GM19239 (cell line): ENCODE measurements around the gene HAUS7.

Experiments used
- DNase-seq: peaks from one replicate; pipeline ENCODE4 v3.0.0; 2011; ENCODE audit warnings: low spot score; ENCODE audit not compliant: insufficient read length
- FAIRE-seq: peaks from 2 replicates; lab custom pipeline; 2011; peaks lifted over from hg19 to GRCh38; lab: Jason Lieb, UNC

HAUS7 gene

DNA sequence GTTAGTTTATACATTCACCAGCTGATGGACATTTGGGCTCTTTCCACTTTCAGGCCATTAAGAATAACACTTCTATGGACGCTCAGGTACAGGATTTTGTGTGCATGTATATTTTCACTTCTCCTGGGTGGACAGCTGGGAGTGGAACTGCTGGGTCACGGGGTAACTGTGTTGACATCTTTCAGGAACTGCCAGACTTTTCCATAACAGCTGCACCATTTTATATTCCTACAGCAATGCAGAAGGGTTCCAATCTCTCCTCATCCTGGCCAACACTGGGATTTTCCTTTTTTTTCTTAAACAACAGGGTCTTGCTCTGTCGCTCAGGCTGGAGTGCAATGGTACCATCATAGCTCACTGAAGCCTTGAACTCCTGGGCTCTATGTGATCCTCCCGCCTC is 11.9 kb downstream of the HAUS7 start:
- FAIRE-seq (peak; percentile 51), DNase-seq (no peak)

DNA sequence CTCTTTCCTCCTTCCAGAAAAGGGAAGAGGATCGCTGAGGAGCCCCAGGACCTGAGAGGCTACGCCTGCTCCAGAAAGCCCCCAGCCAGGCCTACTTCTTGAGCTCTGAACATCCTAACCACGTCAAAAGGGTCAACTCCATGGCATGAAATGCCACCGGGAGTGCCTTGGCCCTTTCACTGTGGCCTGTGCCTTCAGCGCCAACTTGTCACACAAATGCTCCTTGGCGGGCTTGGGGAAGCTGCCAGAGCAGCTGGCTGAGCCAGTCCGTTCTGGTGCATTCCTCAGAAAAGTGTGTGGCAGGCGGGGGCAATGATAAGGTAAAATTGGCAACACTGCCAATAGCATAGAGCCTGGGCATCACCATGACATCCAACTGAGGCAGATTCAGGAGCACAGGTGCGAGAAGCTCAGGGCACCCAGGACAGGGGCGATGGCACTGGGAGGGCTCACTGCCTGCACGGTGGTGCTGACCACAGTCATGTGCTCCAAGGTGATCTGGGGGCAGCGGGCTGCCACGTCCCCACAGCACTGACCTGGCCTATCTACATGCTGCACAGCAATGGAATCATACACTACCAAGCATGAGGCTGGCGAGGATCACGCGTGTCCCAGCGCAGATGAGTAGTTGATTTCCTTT is 12.4 kb downstream of the HAUS7 start:
- no peak for FAIRE-seq
- no peak for DNase-seq

DNA sequence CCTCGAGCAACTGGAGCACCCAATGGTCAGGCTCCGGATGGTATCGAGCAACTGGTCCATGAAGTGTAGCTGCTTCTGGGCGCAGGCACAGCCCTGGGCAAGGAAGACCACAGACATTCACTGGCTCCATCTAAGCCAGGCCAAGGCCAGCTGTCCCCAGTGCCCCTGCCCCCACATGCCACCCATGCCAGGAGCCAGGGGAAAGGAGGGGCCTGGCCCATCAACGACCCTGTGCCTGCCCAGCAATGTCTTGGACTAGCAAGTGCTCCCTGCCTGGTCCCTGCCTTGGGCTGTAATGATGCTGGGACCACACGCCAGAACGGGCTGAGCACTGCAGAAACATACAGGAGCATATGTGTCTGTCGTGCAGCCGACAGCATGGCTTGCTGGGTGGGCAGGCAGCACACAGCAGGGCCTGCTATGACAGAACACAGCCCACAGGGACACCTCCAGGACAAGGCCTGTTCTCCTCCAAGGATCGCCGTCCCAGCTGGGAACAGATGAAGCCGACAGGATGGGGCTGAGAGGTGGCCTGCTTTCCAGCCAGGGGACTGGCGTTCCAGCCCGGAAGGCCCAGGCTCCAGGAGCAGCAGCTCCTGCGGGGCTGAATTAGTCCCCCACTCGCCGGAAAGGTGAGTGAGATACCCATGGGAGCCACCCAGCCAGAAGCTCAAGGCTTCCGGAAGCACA is 13.1 kb downstream of the HAUS7 start:
- no peak for DNase-seq
- no peak for FAIRE-seq

DNA sequence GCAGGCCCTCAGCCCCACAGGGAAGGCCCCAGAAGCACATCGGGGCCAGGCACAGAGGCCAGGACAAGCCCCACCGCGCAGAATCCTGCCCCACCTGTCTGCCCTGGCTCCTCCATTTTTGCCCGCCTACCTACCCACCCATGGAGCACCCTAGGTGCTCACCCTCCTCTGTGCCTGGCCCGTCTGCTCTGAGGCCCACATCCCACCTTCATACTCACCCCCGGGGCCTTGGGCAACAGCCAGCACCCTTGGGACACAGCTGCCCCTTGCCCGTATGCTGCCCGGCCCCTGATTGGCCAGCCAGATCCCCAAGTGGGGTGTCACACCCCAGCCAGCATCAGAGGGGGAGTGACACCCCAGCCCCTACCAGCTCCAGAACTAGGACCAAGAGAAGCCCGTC is 13.7 kb downstream of the HAUS7 start:
- no peak for FAIRE-seq
- DNase-seq = no peak

DNA sequence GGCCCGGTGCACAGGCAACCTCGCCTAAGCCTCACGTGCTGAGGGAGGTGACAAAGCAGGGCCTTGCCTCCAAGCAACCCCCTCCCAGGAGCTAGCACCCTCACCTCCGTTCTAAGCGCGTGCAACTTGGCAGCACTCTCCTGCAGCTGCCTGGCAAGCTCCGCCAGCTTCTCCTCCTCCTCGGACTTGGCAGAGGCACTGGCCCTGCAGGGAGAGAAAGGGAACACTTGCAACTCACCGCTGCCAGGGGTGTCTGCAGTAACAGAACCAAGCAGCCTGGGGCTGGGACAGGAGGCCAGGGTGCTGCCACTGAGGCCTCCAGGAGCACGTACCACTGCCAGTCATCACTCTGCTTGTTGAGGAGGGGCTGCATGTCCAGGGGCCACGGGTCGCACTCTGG is 14.2 kb downstream of the HAUS7 start:
- FAIRE-seq (no peak), DNase-seq (no peak)

DNA sequence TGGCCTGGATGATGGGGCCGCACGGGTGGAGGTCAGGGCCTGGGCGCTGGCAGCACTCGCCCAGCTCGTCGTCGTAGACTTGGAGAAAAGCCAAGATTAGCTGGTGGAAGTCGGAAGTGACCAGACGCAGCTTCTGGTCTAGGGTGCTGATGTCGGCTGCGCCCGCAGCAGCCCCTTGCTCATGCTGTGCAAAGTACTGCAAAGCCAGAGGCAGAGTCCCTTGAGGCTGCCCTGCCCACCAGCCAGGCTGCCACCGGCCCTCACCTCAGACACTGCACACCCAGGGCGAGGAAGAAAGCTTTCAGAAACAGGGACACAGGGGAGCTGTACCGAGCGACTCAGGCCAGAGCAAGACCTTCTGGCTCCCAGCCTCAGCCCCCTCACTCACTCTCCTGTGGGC is 14.8 kb downstream of the HAUS7 start:
- no peak for FAIRE-seq
- DNase-seq = no peak

DNA sequence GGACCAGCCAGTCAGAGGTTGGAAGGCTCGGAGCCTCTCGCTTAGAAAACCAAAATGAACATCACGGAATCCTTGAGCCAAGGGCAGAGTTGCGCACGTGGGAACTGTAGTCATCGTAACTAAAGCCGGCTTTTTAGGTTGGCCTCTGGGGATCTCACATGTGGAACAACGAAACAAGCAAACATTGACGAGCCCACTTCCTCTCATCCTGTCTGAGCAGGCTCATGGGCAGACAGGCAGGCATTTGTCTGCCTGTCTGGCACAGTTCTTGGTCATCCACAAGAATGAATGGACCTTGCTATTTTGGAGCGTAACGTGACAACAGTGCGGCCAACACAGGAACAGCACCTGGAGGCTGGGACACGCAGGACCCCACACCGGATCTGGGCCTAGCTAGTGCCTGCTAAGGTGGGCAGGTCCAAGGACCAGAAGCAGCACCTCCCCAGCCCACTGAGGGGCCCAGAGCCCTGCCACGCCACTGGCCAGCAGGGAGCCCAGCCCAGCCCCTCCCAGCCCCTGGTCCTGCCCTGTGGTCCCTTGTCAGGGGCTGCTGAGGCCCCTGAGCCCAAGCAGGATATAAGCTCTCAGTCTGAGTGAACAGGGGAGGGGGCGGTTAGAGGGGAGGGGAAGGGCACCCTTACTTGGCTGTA is 15.3 kb downstream of the HAUS7 start:
- FAIRE-seq (no peak), DNase-seq (no peak)

DNA sequence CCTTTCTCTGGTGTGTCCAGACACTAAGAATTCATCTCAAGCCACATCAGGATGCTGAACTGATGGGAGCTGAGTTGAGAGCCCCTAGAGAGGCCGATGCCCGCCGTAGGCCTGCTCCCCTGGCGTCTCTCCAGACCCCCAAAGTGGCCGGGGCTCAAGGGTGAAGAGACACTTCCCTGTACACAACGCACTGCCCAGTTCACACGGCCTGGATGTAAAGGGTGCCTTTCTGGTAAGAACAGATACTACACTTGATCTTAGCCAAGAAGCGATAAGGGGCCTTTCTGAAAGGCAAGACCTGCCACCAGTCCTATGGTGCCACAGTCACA is 19.5 kb downstream of the HAUS7 start:
- DNase-seq (no peak), FAIRE-seq (no peak)

DNA sequence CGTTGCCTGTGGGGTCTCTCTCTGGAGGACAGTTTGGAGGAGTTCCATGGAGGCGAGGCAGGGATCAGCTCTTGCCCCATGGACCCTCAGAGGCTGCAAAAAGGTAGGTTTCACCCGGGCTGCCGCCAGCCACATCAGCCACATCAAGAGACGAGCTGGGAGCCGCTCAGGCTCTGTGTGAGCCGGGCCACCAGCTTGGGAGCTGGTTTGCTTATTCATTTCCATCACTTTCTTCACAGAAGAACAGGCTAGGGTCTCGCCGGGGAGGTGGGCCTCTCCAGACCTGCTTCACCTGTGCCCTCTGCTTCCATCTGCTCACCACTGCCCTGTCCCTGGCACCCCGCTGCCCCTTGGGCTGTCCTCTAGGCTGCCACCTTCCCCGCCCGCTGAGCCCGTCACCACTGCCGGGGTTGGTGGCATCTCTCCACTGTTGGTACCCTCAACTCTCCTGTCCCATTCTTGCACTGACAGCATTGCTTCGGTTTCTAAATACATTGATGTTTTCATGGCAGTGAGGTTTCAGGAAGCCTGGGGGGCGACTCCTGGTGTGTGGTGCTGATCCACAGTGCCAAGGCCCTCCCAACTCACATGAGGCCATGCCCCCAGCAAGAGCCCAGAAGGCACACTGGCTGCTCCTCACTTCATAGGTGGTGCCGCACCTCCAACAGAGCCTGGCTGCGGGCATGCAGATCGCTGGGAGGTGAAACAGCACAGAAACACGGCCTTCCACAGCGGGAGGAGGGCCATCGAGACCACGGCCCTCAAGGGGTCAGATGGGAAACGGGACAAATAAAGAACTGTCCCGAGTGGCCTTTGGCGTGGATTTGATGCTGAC is 20.0 kb downstream of the HAUS7 start:
- no peak for DNase-seq
- no peak for FAIRE-seq

DNA sequence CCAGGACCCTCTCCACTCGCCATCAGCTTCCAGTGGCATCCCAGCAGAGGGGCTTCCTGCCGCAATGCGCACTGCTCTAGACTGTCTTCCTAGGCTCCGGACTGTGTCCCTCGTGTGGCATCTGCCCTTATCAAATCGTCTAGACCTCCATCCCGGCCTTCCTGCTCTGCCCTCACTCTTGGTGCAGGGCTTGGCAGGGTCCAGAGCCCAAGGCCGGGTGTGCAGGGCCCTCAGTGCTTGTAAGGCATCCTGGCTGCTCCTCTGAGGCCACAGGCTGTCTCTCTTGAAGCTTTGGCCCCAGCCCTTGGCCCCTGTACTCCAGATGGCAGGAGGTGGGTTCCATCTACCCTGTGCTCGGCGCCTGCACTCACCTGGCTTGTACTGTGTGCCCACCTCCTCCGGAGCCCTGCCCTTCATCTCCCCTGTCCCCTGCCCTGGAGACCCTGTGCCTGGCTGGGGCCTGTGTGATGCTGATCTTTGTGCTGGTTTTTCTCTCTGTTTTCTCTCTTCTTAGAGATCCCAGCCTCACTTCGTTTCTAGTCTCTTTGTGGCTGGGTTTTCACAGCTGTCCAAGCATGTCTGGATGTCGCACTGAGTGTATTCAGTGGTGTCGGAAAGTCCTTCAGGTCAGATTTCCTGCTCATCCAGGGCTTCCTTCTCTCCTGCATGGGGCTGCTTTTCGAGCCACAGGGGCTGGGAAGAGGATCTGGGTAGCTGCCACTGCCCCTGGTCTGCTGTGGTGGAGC is 20.8 kb downstream of the HAUS7 start:
- FAIRE-seq (no peak), DNase-seq (no peak)

DNA sequence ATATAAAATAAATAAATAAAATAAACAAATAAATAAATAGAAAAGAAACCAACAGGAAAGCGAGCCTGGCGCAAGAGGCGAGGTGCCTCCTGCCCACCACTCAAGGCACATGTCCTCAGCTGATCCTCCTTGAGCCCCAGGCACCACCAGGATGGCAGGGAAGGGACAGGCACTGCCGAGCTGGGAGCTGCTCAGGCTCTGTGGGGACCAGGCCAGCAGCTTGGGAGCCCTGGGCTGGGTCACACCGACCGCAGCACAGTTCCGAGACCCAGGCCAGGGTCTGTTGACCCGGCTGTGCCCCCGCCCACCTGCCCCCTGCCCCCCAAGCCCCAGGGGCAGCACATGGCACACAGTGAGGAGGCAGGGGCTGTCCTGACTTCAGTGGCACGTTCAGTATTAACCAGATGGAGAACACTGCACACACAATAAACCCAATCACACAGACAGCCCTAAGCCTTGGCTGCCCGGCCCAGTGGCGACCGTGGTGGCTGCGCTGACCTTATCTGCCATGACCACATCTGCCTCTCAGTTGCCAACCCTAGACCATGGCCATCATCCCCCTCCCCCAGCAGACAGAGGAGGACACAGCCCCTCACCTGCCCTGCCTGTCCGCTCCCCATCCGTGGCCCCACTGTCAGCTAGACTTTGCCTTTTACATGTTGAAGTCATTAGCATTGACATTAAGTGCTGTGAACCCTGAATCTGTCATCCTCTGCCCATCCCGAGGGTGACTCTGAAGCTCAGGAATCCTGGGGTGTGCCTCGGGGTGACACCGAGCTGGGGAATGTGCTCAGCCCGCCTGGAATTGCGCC is 21.6 kb downstream of the HAUS7 start:
- no peak for FAIRE-seq
- no peak for DNase-seq

DNA sequence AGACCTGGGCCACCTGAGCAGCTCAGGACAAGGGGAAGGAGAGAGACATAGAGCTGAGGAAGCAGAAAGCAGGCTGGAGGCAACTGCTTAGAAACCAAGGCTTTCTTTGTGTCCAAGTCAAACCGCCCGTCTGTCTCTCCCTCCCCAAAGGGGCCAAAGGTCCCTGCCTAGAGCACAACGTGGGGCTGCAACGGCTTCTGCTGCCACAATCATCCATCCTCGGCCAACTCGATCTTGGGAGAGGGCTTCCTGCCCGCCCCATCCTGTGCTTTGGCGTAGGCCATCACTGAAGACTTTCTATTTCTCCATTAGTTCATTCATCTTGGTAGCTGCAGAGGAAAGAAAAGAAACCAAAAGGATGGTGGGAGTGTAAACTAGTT is 22.8 kb downstream of the HAUS7 start:
- DNase-seq = no peak
- no peak for FAIRE-seq

DNA sequence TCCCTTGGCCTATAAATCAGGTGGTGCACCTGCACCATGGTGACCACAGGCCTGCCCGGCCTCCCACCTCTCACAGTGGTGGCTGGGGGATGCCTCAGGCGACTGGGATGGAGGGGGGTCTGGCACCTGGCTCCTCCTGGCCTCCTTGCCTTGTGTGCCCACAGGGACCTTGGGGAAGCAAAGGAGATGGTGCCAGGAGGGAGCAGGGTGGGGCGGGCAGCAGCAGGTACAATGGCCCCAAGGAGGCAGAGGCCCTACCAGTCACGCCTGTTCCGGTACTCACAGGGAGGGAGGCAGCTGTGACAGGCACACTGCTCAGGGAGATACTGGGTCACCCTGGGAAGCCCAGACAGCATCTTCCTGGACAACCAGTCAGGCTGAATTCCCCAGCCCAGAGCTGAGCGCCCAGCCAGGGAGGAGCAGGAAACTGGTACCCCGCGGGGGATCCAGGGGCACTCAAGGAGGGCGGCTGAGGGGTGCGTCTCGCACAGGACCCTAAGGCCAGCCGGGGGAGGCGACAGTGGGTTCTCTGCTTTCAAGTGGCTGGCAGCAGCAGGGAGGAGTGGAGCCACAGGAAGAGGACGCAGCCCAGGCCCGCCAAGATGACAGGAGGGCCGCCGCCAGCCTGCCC is 23.3 kb downstream of the HAUS7 start:
- DNase-seq = no peak
- no peak for FAIRE-seq

DNA sequence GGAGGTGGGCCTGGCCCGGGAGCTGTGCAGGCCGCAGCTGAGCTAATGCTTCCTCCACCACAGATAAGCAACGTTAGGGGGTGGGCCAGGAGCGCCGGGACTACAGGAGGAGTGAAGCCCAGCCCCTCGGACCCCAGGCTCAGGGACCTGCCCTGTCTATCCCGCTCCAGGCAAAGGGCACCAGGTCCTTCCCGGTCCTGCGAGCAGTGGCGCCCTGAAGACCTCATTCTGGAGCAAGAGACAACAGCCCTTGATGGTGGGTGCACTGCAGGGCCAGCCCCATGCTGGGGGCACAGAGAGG is 23.8 kb downstream of the HAUS7 start:
- FAIRE-seq (no peak), DNase-seq (no peak)

DNA sequence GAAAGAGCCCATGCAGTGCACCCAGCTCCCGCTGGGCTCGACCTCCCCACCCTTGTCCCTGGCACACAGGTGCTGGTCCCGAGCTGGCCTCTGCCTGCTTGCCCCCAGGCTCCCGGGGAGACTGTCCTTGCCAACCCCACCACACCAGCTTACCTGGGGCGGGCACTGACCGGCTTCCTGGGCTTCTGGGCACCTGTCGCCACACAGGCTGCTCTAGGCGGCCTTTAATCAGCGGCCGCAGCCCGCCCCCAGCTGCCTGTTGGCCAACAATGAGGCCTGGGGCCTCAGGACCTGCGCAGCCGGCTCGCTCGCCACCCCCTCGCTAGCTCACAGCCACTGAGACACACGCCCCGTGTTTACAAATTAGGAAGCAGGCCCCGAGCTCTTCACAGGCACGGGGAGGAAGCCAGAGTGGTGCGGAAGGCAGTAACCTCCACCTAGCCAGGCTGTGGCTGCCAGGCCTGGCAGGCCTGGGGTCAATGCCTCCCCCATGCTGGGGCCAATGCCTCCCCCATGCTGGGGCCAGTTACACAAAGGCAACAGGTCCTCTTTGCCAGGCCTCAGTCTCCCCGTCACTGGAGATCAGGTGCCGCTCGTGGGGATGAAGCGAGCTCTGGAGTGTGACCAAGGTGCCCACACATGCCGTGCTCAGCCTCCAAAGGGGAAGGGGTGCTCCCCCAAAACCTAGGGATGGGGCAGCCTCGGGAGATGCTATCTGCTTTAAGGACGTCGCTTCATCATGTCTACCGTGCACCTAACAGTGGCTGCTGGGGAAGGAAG is 24.3 kb downstream of the HAUS7 start, which contains the start of gene TREX2:
TSS of gene TREX2 (minus strand) at position 201 of the 780 bp plus-strand sequence. CDS start 626 bp downstream, outside the sequence.
- FAIRE-seq = no peak
- DNase-seq = no peak

DNA sequence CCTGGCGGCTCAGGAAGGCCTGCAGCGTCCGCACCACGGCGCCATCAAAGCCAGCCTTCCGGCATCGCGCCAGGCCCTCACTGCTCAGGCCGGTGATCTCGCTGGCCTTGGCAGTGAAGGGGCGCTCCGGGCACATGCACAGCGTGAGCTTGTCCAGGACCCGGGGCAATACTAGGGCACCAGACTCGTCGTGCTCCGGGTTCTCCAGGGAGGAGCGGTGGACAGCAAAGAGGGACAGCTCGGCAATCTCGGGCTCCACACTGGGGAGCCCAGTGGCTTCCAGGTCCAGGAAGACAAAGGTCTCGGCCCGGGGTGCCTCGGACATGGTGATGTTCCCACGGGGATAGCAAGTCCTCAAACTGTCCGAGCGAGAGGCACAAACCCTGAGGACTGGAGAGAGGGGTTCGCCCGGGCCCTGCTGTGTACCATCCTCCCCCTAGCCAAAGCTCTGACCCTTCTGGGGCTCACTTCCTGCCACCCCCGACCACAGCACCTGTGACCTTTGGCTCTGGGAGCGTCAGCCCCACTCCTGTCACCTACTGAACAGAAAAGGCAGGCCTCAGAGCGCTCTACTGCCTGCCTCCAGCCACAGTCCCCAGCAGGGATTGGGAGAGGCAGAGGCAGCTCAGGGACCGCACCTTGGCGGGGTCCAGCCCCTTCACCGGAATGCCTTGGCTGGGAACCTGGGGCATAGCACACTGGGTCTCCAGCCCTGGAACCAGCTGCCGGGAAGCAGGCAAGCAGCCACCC is 25.1 kb downstream of the HAUS7 start:
- FAIRE-seq (no peak), DNase-seq (no peak)

DNA sequence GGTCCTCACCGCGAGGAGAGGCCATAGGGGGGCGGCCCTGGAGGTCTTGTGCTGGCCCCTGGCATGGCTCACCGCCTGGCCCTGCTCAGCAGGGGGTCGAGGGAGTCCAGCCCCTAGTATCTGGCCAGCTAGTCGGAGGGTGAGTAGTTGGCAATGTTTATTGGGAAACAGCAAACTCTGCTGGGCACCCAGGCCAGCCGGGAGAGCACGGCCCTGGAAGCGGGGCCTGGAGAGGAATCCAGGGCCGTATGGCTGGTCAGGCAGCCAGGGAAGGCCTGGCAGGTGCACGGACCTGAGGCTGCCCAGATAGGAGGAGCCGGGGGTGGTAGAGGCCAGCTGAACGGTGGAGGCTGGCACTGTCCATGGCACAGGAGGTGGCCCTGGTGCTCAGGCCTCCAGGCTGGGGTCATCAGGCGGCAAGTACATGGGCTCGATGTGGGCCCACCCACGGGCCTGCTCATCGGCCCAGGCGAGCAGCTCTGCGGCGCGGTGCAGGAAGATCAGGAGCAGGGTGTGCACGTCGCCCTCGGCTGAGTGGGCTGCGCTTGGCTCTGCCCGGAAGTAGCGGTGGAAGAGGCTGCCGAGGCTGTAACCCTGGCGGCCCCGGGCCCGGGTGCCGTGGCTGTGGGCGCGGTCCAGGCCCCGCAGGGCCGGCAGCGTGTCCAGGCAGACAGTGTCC is 25.9 kb downstream of the HAUS7 start:
- FAIRE-seq (no peak), DNase-seq (no peak)
